Measurements from ENCODE around the gene ADAM12. TPM values are rescaled to one million over a fixed set of nuclear protein-coding genes. Genes with fewer than 3 reads are reported as not detected.

The ADAM12 gene
- total and polyA plus RNA-seq, 2 of the 13 experiments (the other 11 are each of a cell fraction or from before 2014, with no cell fraction given), result not detected

DNA sequence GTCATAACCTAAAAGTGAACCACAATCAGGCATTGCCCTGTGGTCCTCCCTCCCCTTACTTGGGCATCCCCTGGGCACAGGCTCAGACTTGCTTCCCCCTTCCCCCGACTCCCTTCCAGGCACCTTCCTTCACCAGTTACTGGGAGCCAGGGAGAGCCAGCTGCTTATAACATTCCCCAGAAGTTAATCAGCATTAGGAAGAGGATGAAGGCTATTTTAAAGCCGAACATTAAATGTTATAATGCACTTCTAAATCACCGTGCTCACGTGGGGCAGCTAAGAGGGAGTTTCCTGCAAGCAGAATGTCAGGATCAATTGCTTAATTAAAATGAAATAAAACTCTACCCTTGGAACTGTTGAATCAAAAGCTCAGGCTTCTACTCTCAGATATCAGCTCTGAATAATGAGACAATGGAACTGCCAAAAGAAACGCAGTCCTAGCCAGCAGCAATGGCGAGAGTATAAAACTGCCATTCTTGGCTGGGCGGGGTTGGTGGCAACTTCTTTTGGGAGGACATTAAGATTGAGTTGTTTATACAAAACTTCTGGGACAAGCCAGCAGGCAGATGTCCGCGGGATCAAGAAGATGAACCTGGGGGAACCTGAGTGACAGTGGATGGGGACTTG lies 322.4 kb downstream of the ADAM12 start:
- no peak overlapping the region for H3K27ac ChIP-seq (ENCODE audit: extremely low read length, insufficient read depth, low read length)
- intact Hi-C loops (cut with micrococcal nuclease; ENCODE audit: unreplicated experiment), result no loop called here

More for the DNA sequence above, 322.4 kb downstream of the ADAM12 start:
- Histone ChIP-seq H2AFZ (ENCODE audit: low read length) (no peak overlapping the region), H3K36me3 (replicated peaks in 1 of 2; ENCODE audit: control insufficient read depth in 1 of 2, insufficient read depth in 2 of 2, low read length in 2 of 2) (no peaks in the 10 kb centered on the region), H4K20me1 (ENCODE audit: insufficient read depth, low read length) (no peaks in the 10 kb centered on the region), H3K9ac (ENCODE audit: insufficient read depth, low read depth, low read length) (no peak overlapping the region), H3K4me1 (ENCODE audit: insufficient read depth, low read length) (no peaks in the 10 kb centered on the region), H3K79me2 (ENCODE audit: insufficient read depth, low read length) (no peaks in the 10 kb centered on the region), H3K4me2 (ENCODE audit: low read depth, low read length) (no peak overlapping the region), H3K27me3 (ENCODE audit: control insufficient read depth in 1 of 2, insufficient read depth in 2 of 2, low read length in 2 of 2) (peaks cover 2 to 35% of the 10 kb centered on the region in 2 experiments; a peak in 3 of 5 replicates), H3K9me3 (ENCODE audit: low read length) (no peaks in the 10 kb centered on the region), H3K4me3 (replicated peaks in 1 of 3; ENCODE audit: insufficient read depth in 1 of 3, low read depth in 2 of 3, low read length in 3 of 3) (no peak overlapping the region)
- ChIA-PET CTCF (ENCODE audit: low intra/inter-chr PET ratio, low total read pairs) (no interaction called here), POLR2A (no interaction called here)
- no peak for FAIRE-seq
- BruUV-seq (replicated peaks), result no TSS peak
- ATAC-seq, result no peak
- TF ChIP-seq ZNF224 (CRISPR knock-in tag; IDR thresholded peaks at IDR 0.05) (no peak), CHD4 (IDR thresholded peaks at IDR 0.05; ENCODE audit: borderline replicate concordance, low read length) (no peak), SYNCRIP (IDR thresholded peaks at IDR 0.05; ENCODE audit: insufficient read depth, low read depth, low read length) (no peak), TFDP1 (CRISPR knock-in tag; IDR thresholded peaks at IDR 0.05; ENCODE audit: borderline replicate concordance) (no peak), ZBTB34 (CRISPR knock-in tag; IDR thresholded peaks at IDR 0.05) (no peak), ZXDC (CRISPR knock-in tag; IDR thresholded peaks at IDR 0.05) (no peak), ZBTB7B (CRISPR knock-in tag; IDR thresholded peaks at IDR 0.05) (no peak), MXD3 (CRISPR knock-in tag; IDR thresholded peaks at IDR 0.05) (no peak)
- in situ Hi-C loops (cut with HindIII; ENCODE audit: extremely low pct_ligation_motif_present, low pct_unique_long_range_greater_than_20kb), result no loop called here
- DNase-seq (ENCODE audit: low spot score), result no peak
- 26% methylated on average over 9 of the region's 9 CpGs for WGBS (ENCODE audit: low lambda C conversion rate)
